Skeletal muscle satellite cell (primary cell): ENCODE results near the gene PIK3R1.

ENCODE experiments used
- H3K27me3 ChIP-seq: 2 replicates; pipeline ENCODE4 v1.7.0; 2013; ENCODE audit warnings: low read length; ENCODE audit not compliant: control insufficient read depth, insufficient read depth
- H3K36me3 ChIP-seq: 2 replicates; pipeline ENCODE4 v1.7.0; 2013; ENCODE audit warnings: mild to moderate bottlenecking, control low read depth, low read length; ENCODE audit not compliant: insufficient read depth
- H3K4me1 ChIP-seq: 2 replicates; pipeline ENCODE4 v1.7.0; 2013; ENCODE audit warnings: low read length; ENCODE audit not compliant: control insufficient read depth, insufficient read depth
- H3K4me2 ChIP-seq: 2 replicates; pipeline ENCODE4 v1.7.0; 2013; ENCODE audit warnings: mild to moderate bottlenecking, low read length
- H3K4me3 ChIP-seq: 2 replicates; pipeline ENCODE4 v1.7.0; 2013; ENCODE audit warnings: low read length
- H3K9ac ChIP-seq: 2 replicates; pipeline ENCODE4 v1.7.0; 2013; ENCODE audit warnings: mild to moderate bottlenecking, low read depth, low read length, moderate library complexity
- H3K9me3 ChIP-seq: replicated peaks from 2 replicates; pipeline ENCODE4 v1.7.0; 2013; ENCODE audit warnings: mild to moderate bottlenecking, control low read depth, low read length

The PIK3R1 gene

GRCh38 chr5:68304421-68305052 lies 89.0 kb downstream of the PIK3R1 start:
- no peak overlapping the region for H3K9ac ChIP-seq
- H3K4me2 ChIP-seq, result no peak overlapping the region
- H3K4me3 ChIP-seq, result no peak overlapping the region
- peaks cover 3% of the 10 kb centered on the region for H3K4me1 ChIP-seq
- H3K36me3 ChIP-seq, result no peaks in the 10 kb centered on the region
- no peaks in the 10 kb centered on the region for H3K27me3 ChIP-seq
- H3K9me3 ChIP-seq, result no peaks in the 10 kb centered on the region

GRCh38 chr5:68305223-68305870 lies 89.8 kb downstream of the PIK3R1 start:
- Histone ChIP-seq H3K4me1 (no peaks in the 10 kb centered on the region), H3K27me3 (no peaks in the 10 kb centered on the region), H3K36me3 (no peaks in the 10 kb centered on the region), H3K9me3 (no peaks in the 10 kb centered on the region), H3K4me3 (no peak overlapping the region), H3K9ac (no peak overlapping the region), H3K4me2 (no peak overlapping the region)

- no peaks in the 10 kb centered on the region for H3K4me1 ChIP-seq
- no peaks in the 10 kb centered on the region for H3K36me3 ChIP-seq
- no peak overlapping the region for H3K4me2 ChIP-seq
- H3K27me3 ChIP-seq, result no peaks in the 10 kb centered on the region
- H3K9me3 ChIP-seq, result no peaks in the 10 kb centered on the region
- no peak overlapping the region for H3K4me3 ChIP-seq
- H3K9ac ChIP-seq, result no peak overlapping the region
Observed at GRCh38 chr5:68306361-68307014, 90.9 kb downstream of the PIK3R1 start.

- no peak overlapping the region for H3K4me3 ChIP-seq
- no peaks in the 10 kb centered on the region for H3K36me3 ChIP-seq
- no peaks in the 10 kb centered on the region for H3K4me1 ChIP-seq
- no peaks in the 10 kb centered on the region for H3K27me3 ChIP-seq
- no peaks in the 10 kb centered on the region for H3K9me3 ChIP-seq
- no peak overlapping the region for H3K4me2 ChIP-seq
- H3K9ac ChIP-seq, result no peak overlapping the region
Observed at GRCh38 chr5:68313336-68313735, 97.8 kb downstream of the PIK3R1 start.

- no peak overlapping the region for H3K4me2 ChIP-seq
- H3K9ac ChIP-seq, result no peak overlapping the region
- H3K4me1 ChIP-seq, result peaks cover 8% of the 10 kb centered on the region
- no peaks in the 10 kb centered on the region for H3K27me3 ChIP-seq
- no peaks in the 10 kb centered on the region for H3K9me3 ChIP-seq
- H3K36me3 ChIP-seq, result no peaks in the 10 kb centered on the region
- no peak overlapping the region for H3K4me3 ChIP-seq
Observed at GRCh38 chr5:68314465-68314864, 98.9 kb downstream of the PIK3R1 start.

- no peak overlapping the region for H3K4me2 ChIP-seq
- no peaks in the 10 kb centered on the region for H3K36me3 ChIP-seq
- H3K4me1 ChIP-seq, result peaks cover 22% of the 10 kb centered on the region
- no peak overlapping the region for H3K9ac ChIP-seq
- H3K4me3 ChIP-seq, result no peak overlapping the region
- H3K27me3 ChIP-seq, result no peaks in the 10 kb centered on the region
- no peaks in the 10 kb centered on the region for H3K9me3 ChIP-seq
Observed at GRCh38 chr5:68315679-68316271, 100.2 kb downstream of the PIK3R1 start.

- H3K4me2 ChIP-seq, result no peak overlapping the region
- H3K9ac ChIP-seq, result no peak overlapping the region
- no peaks in the 10 kb centered on the region for H3K27me3 ChIP-seq
- H3K9me3 ChIP-seq, result no peaks in the 10 kb centered on the region
- H3K4me3 ChIP-seq, result no peak overlapping the region
- H3K36me3 ChIP-seq, result no peaks in the 10 kb centered on the region
- peaks cover 22% of the 10 kb centered on the region for H3K4me1 ChIP-seq
Observed at GRCh38 chr5:68316469-68316868, 100.9 kb downstream of the PIK3R1 start.

GRCh38 chr5:68317646-68318045 lies 102.1 kb downstream of the PIK3R1 start:
- no peaks in the 10 kb centered on the region for H3K36me3 ChIP-seq
- no peak overlapping the region for H3K4me2 ChIP-seq
- no peak overlapping the region for H3K9ac ChIP-seq
- H3K4me1 ChIP-seq, result peaks cover 22% of the 10 kb centered on the region
- no peaks in the 10 kb centered on the region for H3K9me3 ChIP-seq
- H3K4me3 ChIP-seq, result no peak overlapping the region
- H3K27me3 ChIP-seq, result no peaks in the 10 kb centered on the region

- no peaks in the 10 kb centered on the region for H3K36me3 ChIP-seq
- no peaks in the 10 kb centered on the region for H3K27me3 ChIP-seq
- H3K4me1 ChIP-seq, result peaks cover 22% of the 10 kb centered on the region
- peak overlapping the region; percentile 32 for H3K4me2 ChIP-seq
- H3K9ac ChIP-seq, result no peak overlapping the region
- no peaks in the 10 kb centered on the region for H3K9me3 ChIP-seq
- H3K4me3 ChIP-seq, result no peak overlapping the region
Observed at GRCh38 chr5:68318955-68319705, 103.6 kb downstream of the PIK3R1 start.

GRCh38 chr5:68319706-68320412 lies 104.3 kb downstream of the PIK3R1 start:
- Histone ChIP-seq H3K36me3 (no peaks in the 10 kb centered on the region), H3K4me3 (no peak overlapping the region)

More at GRCh38 chr5:68319706-68320412, 104.3 kb downstream of the PIK3R1 start:
- Histone ChIP-seq H3K9ac (no peak overlapping the region), H3K4me1 (peaks cover 22% of the 10 kb centered on the region), H3K27me3 (no peaks in the 10 kb centered on the region), H3K9me3 (no peaks in the 10 kb centered on the region), H3K4me2 (peak overlapping the region; percentile 19)
